Measurements from ENCODE around the gene RNF220. TPM values are rescaled to one million over a fixed set of nuclear protein-coding genes. Genes with fewer than 3 reads are reported as not detected.
A peak's percentile ranks its signal among the peaks of the same experiment; 100 is the strongest.
"Not testable (repeated sequence)": the region's sequence is repeated elsewhere in the genome, so short reads cannot be mapped to it uniquely, and the experiment has no call there.

The RNF220 gene
- total and polyA plus RNA-seq, 10 donors = 59.0 to 126 (median 71.7) TPM

DNA sequence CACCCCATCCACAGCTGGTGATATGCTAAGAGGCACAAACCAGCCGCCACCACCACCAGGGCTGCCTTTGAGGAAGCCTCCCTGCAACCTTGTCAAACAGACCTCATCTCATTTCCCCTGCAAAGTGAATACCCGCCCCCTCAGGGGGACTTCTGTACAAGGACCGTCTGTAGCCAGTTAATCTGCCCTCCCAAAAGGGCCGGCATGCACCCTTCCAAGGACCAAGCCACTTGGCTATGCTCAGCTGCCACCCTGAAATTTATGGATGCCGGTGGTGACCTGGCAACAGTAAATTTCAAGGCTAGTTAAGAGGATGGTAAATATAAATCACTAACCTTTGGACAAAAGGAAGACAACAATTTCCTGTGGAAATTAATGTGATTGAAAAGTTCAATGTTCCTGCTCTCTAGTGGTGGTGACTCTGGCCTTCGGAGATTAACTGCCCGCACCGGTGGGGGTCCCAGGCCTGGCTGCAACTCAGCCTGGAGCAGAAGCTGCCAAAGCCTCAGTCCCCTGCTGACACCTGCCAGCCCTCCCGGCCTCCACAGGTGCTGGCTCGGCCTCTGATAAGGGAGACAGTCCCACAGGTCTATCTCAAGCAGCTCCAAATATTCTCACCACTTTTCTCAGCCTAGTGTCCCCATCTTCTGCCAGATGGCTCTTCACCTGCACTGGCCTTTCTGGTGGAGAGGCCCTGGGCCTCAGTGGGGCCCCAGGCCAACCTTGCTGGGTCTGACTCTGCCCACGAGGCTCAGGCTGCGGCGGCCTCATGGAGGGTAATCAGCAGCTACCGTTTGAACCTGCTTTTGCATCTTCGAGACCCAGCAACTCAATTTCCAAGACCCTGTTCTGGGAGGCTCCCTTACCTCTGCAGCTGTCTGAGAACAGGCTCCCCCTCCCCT is 257.0 kb downstream of the RNF220 start:
- no peak for TF ChIP-seq POLR2A (IDR thresholded peaks at IDR 0.05)
- TF ChIP-seq CTCF (IDR thresholded peaks at IDR 0.05 in 8 of 11, conservative IDR thresholded peaks at IDR 0.05 in 3 of 11) = no peak
- TF ChIP-seq POLR2AphosphoS5 (IDR thresholded peaks at IDR 0.05) = no peak
- H3K4me3 ChIP-seq = no peak overlapping the region
- H3K27me3 ChIP-seq (replicated peaks in 1 of 7) = peaks cover 0 to 5% (median 0%) of the 10 kb centered on the region in 7 donors
- intact Hi-C loops (cut with DNase I; ENCODE audit: low total_unique reads) = no loop called here
- 47 to 55% (median 51%) methylated on average over 13 to 15 of the region's 15 CpGs for WGBS, 5 donors
- H3K4me1 ChIP-seq = peaks cover 5 to 36% (median 21%) of the 10 kb centered on the region in 6 donors
- DNase-seq = peak; percentile 65
- no peaks in the 10 kb centered on the region for H3K9me3 ChIP-seq
- no peak overlapping the region for H3K27ac ChIP-seq
- peaks cover 0 to 7% (median 0%) of the 10 kb centered on the region in 6 donors for H3K36me3 ChIP-seq

- DNase-seq = peak; percentile 66
- TF ChIP-seq POLR2A (IDR thresholded peaks at IDR 0.05) = no peak
- no peak for TF ChIP-seq CTCF (IDR thresholded peaks at IDR 0.05 in 8 of 11, conservative IDR thresholded peaks at IDR 0.05 in 3 of 11)
- no peak for TF ChIP-seq POLR2AphosphoS5 (IDR thresholded peaks at IDR 0.05)
- Histone ChIP-seq H3K27me3 (replicated peaks in 1 of 7) (peaks cover 0 to 5% (median 0%) of the 10 kb centered on the region in 7 donors), H3K9me3 (no peaks in the 10 kb centered on the region), H3K4me3 (no peak overlapping the region), H3K36me3 (peaks cover 0 to 7% (median 0%) of the 10 kb centered on the region in 6 donors), H3K4me1 (peaks cover 5 to 36% (median 21%) of the 10 kb centered on the region in 6 donors), H3K27ac (no peak overlapping the region)
- intact Hi-C loops (cut with DNase I; ENCODE audit: low total_unique reads) = no loop called here
- WGBS, 5 donors = 72 to 86% (median 79%) methylated on average over 3 to 5 of the region's 5 CpGs
These were observed 257.6 kb downstream of the RNF220 start for GRCh38 chr1:44662683-44663030.

GRCh38 chr1:44663417-44663816 is 258.4 kb downstream of the RNF220 start:
- Histone ChIP-seq H3K27me3 (replicated peaks in 1 of 7) (peaks cover 0 to 5% (median 0%) of the 10 kb centered on the region in 7 donors), H3K4me1 (peaks cover 5 to 36% (median 21%) of the 10 kb centered on the region in 6 donors), H3K4me3 (no peak overlapping the region), H3K9me3 (no peaks in the 10 kb centered on the region), H3K36me3 (peaks cover 0 to 7% (median 0%) of the 10 kb centered on the region in 6 donors), H3K27ac (no peak overlapping the region)
- 87 to 93% (median 90%) methylated on average over 5 of the region's 5 CpGs for WGBS, 5 donors
- TF ChIP-seq CTCF (IDR thresholded peaks at IDR 0.05 in 8 of 11, conservative IDR thresholded peaks at IDR 0.05 in 3 of 11) (no peak), POLR2A (IDR thresholded peaks at IDR 0.05) (no peak)
- intact Hi-C loops (cut with DNase I; ENCODE audit: low total_unique reads) = no loop called here
- no peak for DNase-seq

DNA sequence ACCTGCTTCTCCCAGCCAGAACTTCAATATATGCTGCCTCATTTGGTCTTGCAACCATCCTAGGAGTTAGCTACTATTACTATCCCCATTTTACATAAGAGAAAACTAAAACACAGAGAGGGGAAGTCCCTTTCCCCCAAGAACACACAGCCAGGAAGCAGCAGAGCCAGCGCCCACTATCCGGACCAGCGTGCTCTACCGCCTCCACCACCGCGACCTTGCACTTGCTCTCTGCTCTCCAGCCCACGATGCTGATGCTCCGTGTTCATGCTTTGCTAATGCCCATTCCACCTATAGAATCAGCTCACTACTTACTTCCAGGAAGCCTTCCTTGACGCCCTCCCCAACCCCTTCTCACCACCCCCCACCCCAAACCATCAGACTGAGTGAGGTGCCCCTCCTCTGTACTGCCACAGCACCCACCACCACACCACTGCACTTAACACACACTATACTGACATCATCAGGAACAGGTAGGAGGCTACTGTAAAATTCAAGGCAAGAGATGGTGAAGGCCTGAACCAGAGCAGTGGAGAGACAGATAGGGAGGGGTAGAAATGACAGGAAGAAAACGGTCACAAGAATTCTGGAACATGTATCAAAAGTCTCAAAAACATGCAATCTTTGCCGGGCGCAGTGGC is 259.8 kb downstream of the RNF220 start:
- TF ChIP-seq CTCF (IDR thresholded peaks at IDR 0.05 in 8 of 11, conservative IDR thresholded peaks at IDR 0.05 in 3 of 11) = no peak
- no peak for TF ChIP-seq POLR2AphosphoS5 (IDR thresholded peaks at IDR 0.05)
- H3K36me3 ChIP-seq = no peaks in the 10 kb centered on the region
- 41 to 49% (median 43%) methylated on average over 12 of the region's 12 CpGs for WGBS, 5 donors

GRCh38 chr1:44666719-44667118 is 261.7 kb downstream of the RNF220 start:
- WGBS, 5 donors = 90 to 100% (median 100%) methylated on average over 1 of the region's 1 CpG
- intact Hi-C loops (cut with DNase I; ENCODE audit: low total_unique reads); H3K4me3 ChIP-seq; H3K27ac ChIP-seq; H3K36me3 ChIP-seq; H3K9me3 ChIP-seq; H3K27me3 ChIP-seq (replicated peaks in 1 of 7): not testable (repeated sequence)
- peak; percentile 13 for DNase-seq
- peaks cover 5 to 41% (median 20%) of the 10 kb centered on the region in 6 donors for H3K4me1 ChIP-seq

More for the DNA sequence above, 259.8 kb downstream of the RNF220 start:
- peak; percentile 76 for DNase-seq
- no peak overlapping the region for H3K27ac ChIP-seq
- intact Hi-C loops (cut with DNase I; ENCODE audit: low total_unique reads) = no loop called here
- no peaks in the 10 kb centered on the region for H3K27me3 ChIP-seq (replicated peaks in 1 of 7)
- peak overlapping the region in 1 of 8 donors; percentile 19 for H3K4me3 ChIP-seq
- H3K9me3 ChIP-seq = no peaks in the 10 kb centered on the region
- peaks cover 5 to 36% (median 21%) of the 10 kb centered on the region in 6 donors for H3K4me1 ChIP-seq

All from spleen (tissue), 11 donors.